GM20431 (cell line): Measurements from ENCODE around the gene CEACAM6.
"Not testable (repeated sequence)": the region's sequence is repeated elsewhere in the genome, so short reads cannot be mapped to it uniquely, and the experiment has no call there.

Experiments used
- in situ Hi-C: fragments of 300-500 bp; cut with MseI, MboI; formaldehyde crosslinking; loops from one replicate; pipeline ENCODE4 v1.15.0; 2020; ENCODE audit warnings: low sequenced_read_pairs; ENCODE audit not compliant: unreplicated experiment

Gene CEACAM6

DNA sequence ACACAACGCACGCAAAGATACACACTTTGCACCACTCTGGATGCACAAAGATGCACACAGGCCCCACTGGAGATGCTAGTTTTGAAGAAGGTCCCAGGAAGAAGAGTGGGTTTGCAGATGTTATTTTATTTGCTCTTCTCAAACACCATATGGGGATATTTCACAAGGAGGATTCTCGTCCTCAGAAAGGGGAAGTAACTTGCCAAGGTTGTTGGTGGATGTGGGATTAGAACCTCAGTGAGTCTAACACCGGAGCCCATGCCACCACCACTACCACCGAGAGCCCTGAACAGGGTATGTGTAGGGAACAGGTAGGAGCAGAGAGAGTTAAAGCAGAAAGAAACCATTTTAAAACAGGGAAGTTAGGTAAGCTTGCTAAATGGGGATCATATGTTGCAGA is 9.6 kb upstream of the CEACAM6 start:
- in situ Hi-C loops: no loop called here

DNA sequence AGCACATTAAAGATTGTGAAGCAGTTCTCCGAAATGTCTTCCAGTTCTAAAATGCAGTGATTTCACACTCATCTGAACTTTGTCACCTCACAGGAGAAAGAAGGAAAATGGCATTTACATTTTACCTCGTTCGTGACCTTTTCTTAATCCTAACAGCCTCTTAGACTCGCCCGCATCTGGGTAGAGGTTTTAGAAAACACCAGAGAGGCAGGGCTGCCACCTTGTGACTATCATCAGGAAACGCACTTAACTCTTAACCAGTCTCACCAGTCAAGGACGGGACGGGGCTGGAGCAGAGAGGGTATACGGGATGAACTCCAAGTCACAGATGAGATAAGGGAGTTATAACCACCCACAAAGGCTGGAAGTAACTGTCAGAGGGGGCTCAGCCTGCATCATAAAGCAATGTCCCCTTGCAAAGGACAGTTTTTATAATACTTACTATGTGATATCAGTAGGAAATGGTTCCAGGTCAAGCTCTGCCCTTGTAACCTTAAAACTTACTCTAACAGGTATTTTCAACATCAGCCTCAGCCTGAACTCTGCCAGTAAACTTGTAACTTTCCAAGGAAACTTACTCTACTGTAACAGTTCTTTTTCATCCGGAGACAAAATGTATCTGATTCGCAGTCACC is 8.6 kb upstream of the CEACAM6 start:
- in situ Hi-C loops: no loop called here

DNA sequence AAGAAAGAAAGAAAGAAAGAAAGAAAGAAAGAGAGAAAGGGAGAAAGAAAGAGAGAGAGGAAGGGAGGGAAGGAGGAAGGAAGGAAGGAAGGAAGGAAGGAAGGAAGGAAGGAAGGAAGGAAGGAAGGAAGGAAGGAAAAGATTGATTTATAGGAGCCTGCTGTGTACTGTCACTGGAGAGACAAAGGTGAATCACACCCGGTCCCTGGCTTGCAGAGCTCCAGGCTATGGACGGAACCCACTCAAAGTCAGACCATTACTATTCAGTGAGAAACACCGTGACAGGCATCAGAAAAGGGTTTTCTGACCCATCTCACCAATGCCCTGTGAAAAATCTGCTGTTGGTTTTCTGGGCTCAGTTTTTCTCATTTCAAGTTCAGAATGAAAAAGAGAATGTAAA is 7.3 kb upstream of the CEACAM6 start:
- in situ Hi-C loops: no loop called here

DNA sequence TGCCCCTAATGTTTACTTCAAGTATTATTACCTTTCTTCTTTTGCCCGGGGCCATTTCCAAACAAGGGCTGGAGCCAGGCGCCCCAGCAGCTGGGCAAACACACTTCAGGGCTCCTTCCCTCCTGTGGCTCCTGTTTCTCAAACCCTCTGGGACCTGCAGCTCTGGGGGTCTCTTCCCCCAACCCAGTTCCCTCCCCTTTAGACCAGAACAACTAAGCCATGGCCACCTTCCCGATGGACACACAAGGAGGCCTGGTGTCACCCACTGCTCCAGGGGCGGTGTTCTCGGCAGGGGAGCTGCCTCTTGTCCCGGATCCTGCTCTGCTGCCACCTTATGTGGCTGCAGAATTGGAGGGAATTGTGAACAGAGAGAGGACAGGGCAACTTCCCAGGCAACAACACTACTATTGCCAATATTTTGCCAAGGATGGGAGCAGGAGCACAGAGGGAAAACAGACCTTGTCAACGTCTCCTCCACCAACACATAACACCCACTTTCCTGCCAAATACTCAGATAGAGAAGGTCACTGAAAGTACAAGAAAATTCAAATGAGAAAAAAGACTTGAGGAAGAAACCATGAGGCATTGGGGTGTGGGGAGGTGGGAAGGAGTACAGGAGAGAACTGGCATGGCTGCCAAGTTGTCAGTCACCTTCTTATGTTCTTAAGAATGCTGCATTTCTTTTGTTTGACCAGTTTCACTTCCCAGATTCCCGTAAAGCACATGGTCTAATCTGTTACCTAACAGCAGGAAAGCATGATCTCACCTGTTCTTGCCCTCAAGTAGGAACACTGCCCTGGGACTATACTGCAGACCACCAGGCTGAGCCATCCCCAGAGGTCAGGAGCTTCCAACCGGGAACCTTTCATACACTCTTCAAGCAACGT is 4.8 kb upstream of the CEACAM6 start:
- in situ Hi-C loops: not testable (repeated sequence)

DNA sequence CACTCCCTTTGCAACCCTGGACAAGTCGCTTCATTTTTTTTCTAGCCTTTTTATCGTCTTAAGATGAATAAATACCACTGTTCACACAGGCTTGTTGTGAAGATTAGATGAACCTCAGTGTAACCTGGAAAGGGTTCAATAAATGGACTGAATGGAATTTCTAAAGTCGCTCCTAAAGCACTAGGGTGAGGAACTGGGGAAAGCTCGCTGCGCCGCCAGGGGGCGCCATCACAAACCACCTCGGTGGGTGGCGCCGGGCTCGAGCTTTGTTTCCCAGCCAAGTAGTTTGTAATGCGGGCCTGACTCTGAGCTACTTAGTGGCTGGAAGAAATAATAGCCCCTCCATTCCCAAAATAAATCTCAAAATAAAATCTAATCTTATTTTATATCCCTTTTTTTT is 2.2 kb upstream of the CEACAM6 start:
- in situ Hi-C loops: no loop called here

DNA sequence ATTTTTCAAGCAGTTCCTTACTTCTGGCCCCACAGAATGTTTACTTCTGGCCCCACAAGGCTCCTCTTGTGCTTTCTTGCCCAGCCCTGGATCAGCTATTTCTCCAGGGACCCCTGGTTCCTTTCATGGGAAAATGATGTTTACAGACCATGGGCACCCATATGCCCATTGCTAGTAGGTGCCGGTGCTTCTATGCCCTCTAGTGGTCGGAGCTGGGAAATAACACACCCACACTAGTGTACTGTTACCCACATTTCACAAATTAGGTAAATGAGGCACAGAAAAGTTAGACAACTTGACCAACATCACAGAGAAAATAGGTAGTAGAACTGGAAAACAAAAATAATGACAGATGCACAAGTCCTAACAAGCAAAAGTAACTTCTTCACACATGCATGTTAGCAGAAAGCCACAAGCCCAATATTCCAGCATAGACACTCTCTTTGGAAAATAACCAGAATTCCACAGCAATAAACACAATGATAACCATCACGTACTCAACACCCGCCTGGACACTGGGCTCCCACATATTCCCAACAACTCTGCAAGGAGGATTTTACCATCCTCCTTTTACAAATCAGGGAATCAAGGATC is 1.3 kb upstream of the CEACAM6 start:
- in situ Hi-C loops: no loop called here

DNA sequence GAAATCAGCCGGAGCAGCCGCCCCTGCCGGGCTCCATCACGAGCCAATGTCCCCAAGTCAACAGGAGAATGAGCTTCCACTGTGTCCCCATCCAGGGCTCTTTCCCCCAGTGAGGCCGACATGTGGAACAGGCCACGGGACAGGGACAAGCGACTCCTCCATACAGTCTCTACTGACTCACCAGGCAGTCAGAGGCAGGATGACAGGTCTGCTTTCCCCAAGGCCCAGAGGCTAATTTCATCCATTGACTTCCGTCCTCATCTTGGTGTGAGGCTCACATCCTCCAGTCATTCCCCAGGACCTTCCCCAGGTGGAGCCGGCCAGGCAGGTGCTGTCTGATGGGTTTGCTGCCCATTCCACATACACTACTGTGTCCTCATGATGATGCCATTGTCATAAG is 3.5 kb downstream of the CEACAM6 start:
- in situ Hi-C loops: no loop called here

DNA sequence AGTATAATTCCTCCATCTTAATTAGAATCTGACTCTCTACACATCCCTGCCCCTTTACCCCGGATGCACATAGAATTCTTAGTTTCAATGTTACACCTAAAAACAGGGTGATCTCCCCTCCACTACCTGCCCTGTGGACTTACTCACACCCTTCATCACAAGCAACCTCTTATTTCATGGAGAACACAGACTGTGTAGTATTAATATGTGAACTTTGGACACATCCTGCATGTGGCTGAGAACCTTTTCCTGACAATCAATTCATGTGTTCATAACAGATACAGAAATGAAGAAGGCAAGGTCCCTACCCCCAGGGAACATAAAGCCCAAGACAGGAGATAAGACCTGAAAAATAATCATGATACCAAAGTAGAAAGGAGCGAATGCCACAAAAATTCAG is 11.8 kb downstream of the CEACAM6 start:
- in situ Hi-C loops: no loop called here

DNA sequence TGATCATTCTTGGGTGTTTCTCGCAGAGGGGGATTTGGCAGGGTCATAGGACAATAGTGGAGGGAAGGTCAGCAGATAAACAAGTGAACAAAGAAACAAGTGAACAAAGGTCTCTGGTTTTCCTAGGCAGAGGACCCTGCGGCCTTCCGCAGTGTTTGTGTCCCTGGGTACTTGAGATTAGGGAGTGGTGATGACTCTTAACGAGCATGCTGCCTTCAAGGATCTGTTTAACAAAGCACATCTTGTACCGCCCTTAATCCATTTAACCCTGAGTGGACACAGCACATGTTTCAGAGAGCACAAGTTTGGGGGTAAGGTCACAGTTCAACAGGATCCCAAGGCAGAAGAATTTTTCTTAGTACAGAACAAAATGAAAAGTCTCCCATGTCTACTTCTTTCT is 12.8 kb downstream of the CEACAM6 start:
- in situ Hi-C loops: not testable (repeated sequence)

DNA sequence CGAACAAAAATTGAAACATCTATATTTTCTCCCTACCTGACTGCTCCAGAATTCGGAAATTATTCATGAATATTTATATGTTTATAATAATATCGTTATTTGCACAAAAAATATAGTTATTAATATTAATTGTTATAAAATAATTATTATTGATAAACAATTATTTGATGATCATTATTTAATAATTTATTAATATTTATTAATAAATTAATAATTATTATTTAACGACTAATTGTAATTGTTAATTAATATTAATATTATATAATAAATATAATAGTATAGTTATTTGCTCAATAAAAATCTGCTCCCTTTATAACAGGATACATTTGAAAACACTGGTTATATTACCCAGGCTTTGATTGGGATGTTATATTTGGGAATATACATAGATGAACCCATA is 14.3 kb downstream of the CEACAM6 start:
- in situ Hi-C loops: no loop called here

DNA sequence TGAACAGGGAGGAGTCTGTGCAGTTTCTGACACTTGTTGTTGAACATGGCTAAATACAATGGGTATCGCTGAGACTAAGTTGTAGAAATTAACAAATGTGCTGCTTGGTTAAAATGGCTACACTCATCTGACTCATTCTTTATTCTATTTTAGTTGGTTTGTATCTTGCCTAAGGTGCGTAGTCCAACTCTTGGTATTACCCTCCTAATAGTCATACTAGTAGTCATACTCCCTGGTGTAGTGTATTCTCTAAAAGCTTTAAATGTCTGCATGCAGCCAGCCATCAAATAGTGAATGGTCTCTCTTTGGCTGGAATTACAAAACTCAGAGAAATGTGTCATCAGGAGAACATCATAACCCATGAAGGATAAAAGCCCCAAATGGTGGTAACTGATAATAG is 16.1 kb downstream of the CEACAM6 start:
- in situ Hi-C loops: no loop called here

DNA sequence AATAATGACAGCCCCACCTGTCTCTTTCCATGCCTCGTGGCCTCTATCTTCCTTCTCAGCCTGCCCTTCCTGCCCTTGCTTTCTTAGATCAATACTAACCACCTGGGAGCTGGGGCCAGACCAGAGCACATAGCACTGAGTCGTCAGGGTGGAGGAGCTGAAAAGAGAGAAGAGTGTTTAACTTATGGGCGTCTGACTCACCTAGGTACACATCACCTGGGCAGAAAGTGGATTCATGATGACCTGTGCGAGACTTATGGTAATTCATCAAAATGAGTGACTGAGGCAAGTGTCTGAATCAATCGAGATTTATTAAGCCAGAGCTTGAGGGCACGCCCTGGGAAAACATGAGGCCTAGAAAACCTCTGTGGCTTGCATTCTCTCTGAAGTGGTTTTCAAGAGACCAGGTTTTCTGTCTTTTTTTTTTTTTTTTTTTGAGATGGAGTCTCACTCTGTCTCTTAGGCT is 19.2 kb downstream of the CEACAM6 start:
- in situ Hi-C loops: no loop called here

DNA sequence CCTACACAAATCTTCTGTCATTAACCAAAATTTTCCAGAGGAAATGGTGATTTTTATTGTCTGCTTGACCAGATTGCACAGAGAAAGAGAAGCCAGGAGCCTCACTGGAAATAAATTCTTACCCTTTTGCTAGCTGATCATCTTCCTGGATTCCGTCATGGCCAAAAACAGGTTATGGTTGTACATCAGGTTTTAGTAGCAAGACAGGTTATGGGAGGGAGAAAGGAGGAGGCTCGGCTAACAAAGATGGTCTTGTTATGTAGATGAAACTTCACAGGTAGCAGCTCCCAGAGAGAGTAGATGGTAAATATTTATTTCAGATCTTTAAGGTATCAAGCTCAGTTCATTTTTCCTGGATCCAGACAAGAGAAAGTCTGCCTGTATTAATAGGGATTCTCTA is 21.4 kb downstream of the CEACAM6 start:
- in situ Hi-C loops: no loop called here

DNA sequence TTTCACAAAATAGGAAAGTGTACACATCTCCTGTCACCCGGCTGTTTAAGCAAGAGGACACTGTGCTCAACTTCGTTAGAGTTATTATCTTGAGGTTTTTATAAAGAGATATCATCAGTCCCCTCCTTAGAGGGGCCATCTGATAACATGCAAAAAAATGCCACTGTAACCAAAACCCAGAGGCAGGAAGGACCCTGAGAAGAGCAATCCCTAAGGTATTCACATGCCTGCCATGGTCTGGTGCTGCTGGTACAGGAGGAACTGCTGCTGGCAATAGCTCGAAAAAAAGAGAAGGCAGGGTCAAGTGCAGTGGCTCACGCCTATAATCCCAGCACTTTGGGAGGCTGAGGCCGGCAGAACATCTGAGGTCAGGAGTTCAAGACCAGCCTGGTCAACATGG is 28.3 kb downstream of the CEACAM6 start:
- in situ Hi-C loops: no loop called here

DNA sequence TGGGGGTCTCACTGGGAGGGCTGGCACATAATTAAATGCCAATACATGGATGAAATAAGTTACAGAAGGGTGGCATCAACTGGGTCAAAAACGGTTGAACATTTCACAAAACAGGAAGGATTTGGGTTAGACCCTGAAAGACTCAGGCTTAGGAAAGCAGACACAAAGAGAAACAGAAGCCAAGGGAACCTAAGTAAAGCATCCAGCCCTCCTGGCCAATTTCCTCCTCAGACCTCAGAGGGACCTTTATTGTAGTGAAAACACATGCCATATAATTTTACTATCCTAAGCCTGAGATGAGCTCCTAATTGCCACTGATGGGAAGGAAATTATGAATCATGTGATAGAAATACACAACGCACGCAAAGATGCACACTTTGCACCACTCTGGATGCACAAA is 29.0 kb downstream of the CEACAM6 start:
- in situ Hi-C loops: no loop called here

DNA sequence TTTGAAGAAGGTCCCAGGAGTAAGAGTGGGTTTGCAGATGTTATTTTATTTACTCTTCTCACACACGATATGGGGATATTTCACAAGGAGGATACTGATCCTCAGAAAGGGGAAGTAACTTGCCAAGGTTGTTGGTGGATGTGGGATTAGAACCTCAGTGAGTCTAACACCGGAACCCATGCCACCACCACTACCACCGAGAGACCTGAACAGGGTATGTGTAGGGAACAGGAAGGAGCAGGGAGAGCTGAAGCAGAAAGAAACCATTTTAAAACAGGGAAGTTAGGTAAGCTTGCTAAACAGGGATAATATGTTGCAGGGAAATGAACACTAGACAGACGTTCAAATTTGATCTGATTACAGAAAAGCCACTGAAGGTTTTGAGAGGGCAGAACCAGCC is 29.4 kb downstream of the CEACAM6 start:
- in situ Hi-C loops: no loop called here

DNA sequence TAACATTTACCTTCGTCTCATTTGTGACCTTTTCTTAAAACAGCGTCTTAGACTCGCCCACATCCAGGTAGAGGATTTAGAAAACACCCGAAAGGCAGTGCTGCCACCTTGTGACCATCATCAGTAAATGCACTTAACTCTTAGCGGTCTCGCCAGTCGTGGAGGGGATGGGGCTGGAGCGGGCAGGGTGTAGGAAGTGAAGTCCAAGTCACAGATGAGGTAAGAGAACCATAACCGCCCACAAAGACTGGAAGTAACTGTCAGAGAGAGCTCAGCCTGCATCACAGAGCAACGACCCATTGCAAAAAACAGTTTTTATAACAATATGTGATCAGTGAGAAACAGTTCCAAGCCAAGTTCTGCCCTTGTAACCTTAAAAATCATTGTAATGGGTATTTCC is 30.3 kb downstream of the CEACAM6 start:
- in situ Hi-C loops: no loop called here

DNA sequence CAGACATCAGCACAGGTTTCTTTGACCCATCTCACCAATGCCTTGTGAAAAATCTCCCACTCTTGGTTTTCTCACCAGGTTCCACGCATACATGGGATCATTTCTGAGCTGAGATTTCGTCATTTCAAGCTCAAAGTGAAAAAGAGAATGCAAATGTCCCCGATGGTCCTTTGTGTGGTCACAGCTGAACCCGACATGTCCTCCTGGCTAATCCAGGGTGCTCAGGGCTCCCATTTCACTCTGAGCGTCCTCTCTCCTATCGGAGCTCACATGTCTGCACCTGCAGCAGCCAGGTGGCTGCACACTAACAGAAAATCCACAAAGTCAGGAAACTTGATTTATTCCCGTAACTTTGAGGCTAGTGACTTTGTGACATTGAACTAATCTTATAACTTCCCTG is 31.7 kb downstream of the CEACAM6 start:
- in situ Hi-C loops: no loop called here

DNA sequence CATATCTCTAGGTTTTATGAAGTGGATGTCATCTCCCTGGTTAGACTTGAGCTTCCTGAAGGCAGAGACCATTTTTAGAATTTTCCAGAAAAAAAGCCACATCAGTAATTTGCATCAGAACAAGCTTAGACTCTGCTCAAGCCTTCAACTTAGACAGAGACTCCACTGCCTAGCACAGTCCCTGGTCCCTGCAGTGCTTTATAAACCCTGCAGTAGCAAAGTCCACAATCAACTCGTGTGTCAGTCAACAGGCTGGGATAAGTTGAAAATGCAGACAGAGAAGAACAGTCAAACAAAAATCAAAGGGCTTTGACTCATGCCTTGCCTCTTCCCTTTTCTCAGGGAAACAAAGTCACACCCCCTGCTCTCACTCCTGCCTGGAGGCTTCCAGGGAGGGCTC is 33.2 kb downstream of the CEACAM6 start:
- in situ Hi-C loops: not testable (repeated sequence)

DNA sequence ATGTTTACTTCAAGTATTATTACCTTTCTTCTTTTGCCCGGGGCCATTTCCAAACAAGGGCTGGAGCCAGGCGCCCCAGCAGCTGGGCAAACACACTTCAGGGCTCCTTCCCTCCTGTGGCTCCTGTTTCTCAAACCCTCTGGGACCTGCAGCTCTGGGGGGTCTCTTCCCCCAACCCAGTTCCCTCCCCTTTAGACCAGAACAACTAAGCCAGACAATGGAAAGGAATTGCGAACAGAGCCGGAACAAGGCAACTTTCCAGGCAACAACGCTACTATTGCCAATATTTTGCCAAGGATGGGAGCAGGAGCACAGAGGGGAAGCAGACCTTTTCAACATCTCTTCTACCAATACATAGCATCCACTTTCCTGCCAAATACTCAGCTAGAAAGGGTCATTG is 33.7 kb downstream of the CEACAM6 start:
- in situ Hi-C loops: not testable (repeated sequence)
